Kidney tubule cell (primary cell): Measurements from ENCODE around the gene NPAS3.

Source experiments
- DNase-seq: peaks from one replicate; pipeline ENCODE4 v3.0.0-alpha.2; 2018; ENCODE audit warnings: low spot score

NPAS3 gene

GRCh38 chr14:33588771-33589170 lies 650.1 kb downstream of the NPAS3 start:
- DNase-seq, result no peak

GRCh38 chr14:33589334-33589733 lies 650.7 kb downstream of the NPAS3 start:
- peak; percentile 85 for DNase-seq

- no peak for DNase-seq
Measured at GRCh38 chr14:33590891-33591630, 652.4 kb downstream of the NPAS3 start.

- DNase-seq, result peak; percentile 17
Measured at GRCh38 chr14:33592297-33592696, 653.6 kb downstream of the NPAS3 start.

GRCh38 chr14:33596211-33597080 lies 657.8 kb downstream of the NPAS3 start:
- no peak for DNase-seq

GRCh38 chr14:33598582-33598981 lies 659.9 kb downstream of the NPAS3 start:
- DNase-seq, result no peak

- DNase-seq, result no peak
Measured at GRCh38 chr14:33602396-33602795, 663.7 kb downstream of the NPAS3 start.

GRCh38 chr14:33606591-33606990 lies 667.9 kb downstream of the NPAS3 start:
- no peak for DNase-seq

- no peak for DNase-seq
Measured at GRCh38 chr14:33609582-33609981, 670.9 kb downstream of the NPAS3 start.

GRCh38 chr14:33610121-33610520 lies 671.4 kb downstream of the NPAS3 start:
- no peak for DNase-seq

GRCh38 chr14:33611405-33612196 lies 672.9 kb downstream of the NPAS3 start:
- DNase-seq, result no peak

GRCh38 chr14:33612197-33612505 lies 673.5 kb downstream of the NPAS3 start:
- no peak for DNase-seq

GRCh38 chr14:33617154-33617553 lies 678.5 kb downstream of the NPAS3 start:
- peak; percentile 75 for DNase-seq

GRCh38 chr14:33618361-33619105 lies 679.9 kb downstream of the NPAS3 start:
- no peak for DNase-seq

GRCh38 chr14:33622496-33622895 lies 683.8 kb downstream of the NPAS3 start:
- DNase-seq, result no peak

- no peak for DNase-seq
Measured at GRCh38 chr14:33629792-33630191, 691.1 kb downstream of the NPAS3 start.

- DNase-seq, result no peak
Measured at GRCh38 chr14:33631021-33631420, 692.3 kb downstream of the NPAS3 start.

GRCh38 chr14:33631441-33631840 lies 692.8 kb downstream of the NPAS3 start:
- DNase-seq, result peak; percentile 25

GRCh38 chr14:33634631-33635030 lies 696.0 kb downstream of the NPAS3 start:
- DNase-seq, result peak; percentile 43

GRCh38 chr14:33636716-33637115 lies 698.0 kb downstream of the NPAS3 start:
- peak; percentile 48 for DNase-seq

- no peak for DNase-seq
Measured at GRCh38 chr14:33642080-33642479, 703.4 kb downstream of the NPAS3 start.

- DNase-seq, result no peak
Measured at GRCh38 chr14:33642691-33643244, 704.1 kb downstream of the NPAS3 start.
